Neural progenitor cell (in vitro differentiated cells): ENCODE data around the gene EHMT2.

Experiments
- CTCF ChIP-seq: fragments of 200-600 bp; sonication (generic); IDR thresholded peaks from 2 replicates; pipeline ENCODE4 v1.5.1; 2017; ENCODE audit warnings: antibody characterized with exemption, mild to moderate bottlenecking
- EZH2 ChIP-seq: fragments of 200-600 bp; sonication (generic); IDR thresholded peaks from 2 replicates; pipeline ENCODE4 v1.6.1; 2017; ENCODE audit warnings: antibody characterized with exemption, mild to moderate bottlenecking, moderate library complexity
- EZH2phosphoT487 ChIP-seq: fragments of 200-600 bp; sonication (generic); IDR thresholded peaks from 2 replicates; pipeline ENCODE4 v1.6.1; 2017; ENCODE audit warnings: antibody characterized with exemption

- TF ChIP-seq CTCF, result no peak
- no peak for TF ChIP-seq EZH2
- TF ChIP-seq EZH2phosphoT487, result no peak
These were observed 4.0 kb upstream of the EHMT2 start for GRCh38 chr6:31901415-31901952.
